Stimulated activated CD4-positive, alpha-beta T cell treated with anti-CD3 and anti-CD28 coated beads, Interleukin-1b, Interleukin-23, amount 100 ng/mL, for 48 hours (primary cell): ENCODE data around the gene YIF1A.
"Not testable (repeated sequence)": the region's sequence is repeated elsewhere in the genome, so short reads cannot be mapped to it uniquely, and the experiment has no call there.

Experiments
- DNase-seq: peaks from one replicate; pipeline ENCODE4 v3.0.0-alpha.2; 2020

YIF1A gene

GRCh38 chr11:66267379-66268243 is 21.3 kb downstream of the YIF1A start:
- DNase-seq = peak; percentile 89

- no peak for DNase-seq
These were observed 21.9 kb downstream of the YIF1A start for GRCh38 chr11:66267039-66267378.

- DNase-seq = no peak
These were observed 22.4 kb downstream of the YIF1A start for GRCh38 chr11:66266378-66267038.

- no peak for DNase-seq
These were observed 23.2 kb downstream of the YIF1A start for GRCh38 chr11:66265531-66266377.

- peak; percentile 49 for DNase-seq
These were observed 24.0 kb downstream of the YIF1A start for GRCh38 chr11:66264914-66265313.

- DNase-seq = no peak
These were observed 24.6 kb downstream of the YIF1A start for GRCh38 chr11:66264383-66264782.

- DNase-seq = no peak
These were observed 25.2 kb downstream of the YIF1A start for GRCh38 chr11:66263785-66264184.

- no peak for DNase-seq
These were observed 25.7 kb downstream of the YIF1A start for GRCh38 chr11:66263231-66263630.

- no peak for DNase-seq
These were observed 26.2 kb downstream of the YIF1A start for GRCh38 chr11:66262696-66263095.

- no peak for DNase-seq
These were observed 26.8 kb downstream of the YIF1A start for GRCh38 chr11:66262191-66262590.

- DNase-seq = no peak
These were observed 27.4 kb downstream of the YIF1A start for GRCh38 chr11:66261578-66261977.

- no peak for DNase-seq
These were observed 29.0 kb downstream of the YIF1A start for GRCh38 chr11:66259956-66260355.

- DNase-seq = no peak
These were observed 29.7 kb downstream of the YIF1A start for GRCh38 chr11:66259225-66259624.

- DNase-seq = no peak
These were observed 30.5 kb downstream of the YIF1A start for GRCh38 chr11:66258473-66258893.

- DNase-seq = not testable (repeated sequence)
These were observed 35.9 kb downstream of the YIF1A start for GRCh38 chr11:66253081-66253480.

GRCh38 chr11:66251809-66252208 is 37.1 kb downstream of the YIF1A start:
- DNase-seq = no peak

GRCh38 chr11:66248903-66249302 is 40.0 kb downstream of the YIF1A start:
- no peak for DNase-seq

- no peak for DNase-seq
These were observed 41.1 kb downstream of the YIF1A start for GRCh38 chr11:66247801-66248200.

GRCh38 chr11:66247295-66247694 is 41.6 kb downstream of the YIF1A start:
- DNase-seq = no peak

- no peak for DNase-seq
These were observed 45.0 kb downstream of the YIF1A start for GRCh38 chr11:66243782-66244535.

- no peak for DNase-seq
These were observed 46.7 kb downstream of the YIF1A start for GRCh38 chr11:66242095-66242765.

- no peak for DNase-seq
These were observed 48.2 kb downstream of the YIF1A start for GRCh38 chr11:66240781-66241136.
